HG03280 (cell line): ENCODE results near the gene SYT13.
"Not testable (repeated sequence)": the region's sequence is repeated elsewhere in the genome, so short reads cannot be mapped to it uniquely, and the experiment has no call there.

Experiments
- ATAC-seq: cut with Tn5 transposase; IDR thresholded peaks from one replicate; pipeline ENCODE4 v1.9.1; 2021; ENCODE audit warnings: mild to moderate bottlenecking, moderate library complexity; ENCODE audit not compliant: unreplicated experiment

Gene SYT13

GRCh38 chr11:45313171-45313865 lies 27.2 kb upstream of the SYT13 start:
- ATAC-seq = no peak

- ATAC-seq = no peak
Observed at GRCh38 chr11:45305874-45306623, 19.9 kb upstream of the SYT13 start.

DNA sequence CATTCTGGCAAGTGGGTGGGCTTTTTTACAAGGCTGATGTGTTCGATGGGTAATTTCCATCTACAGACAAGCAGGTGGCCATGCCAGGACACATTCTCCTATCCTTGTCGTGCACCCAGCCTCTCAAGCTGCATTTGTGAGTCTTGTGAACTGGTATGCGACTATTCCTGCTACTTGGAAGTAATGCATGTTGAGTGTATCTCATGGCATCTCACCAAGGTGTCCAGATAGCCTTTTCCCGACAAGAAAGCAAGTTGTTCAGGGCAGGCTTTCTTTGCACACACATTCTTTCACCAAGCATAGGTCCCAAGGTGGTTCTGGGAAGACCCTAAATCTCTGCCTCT lies 18.8 kb upstream of the SYT13 start:
- no peak for ATAC-seq

GRCh38 chr11:45304111-45304991 lies 18.2 kb upstream of the SYT13 start:
- peak; percentile 65 for ATAC-seq

DNA sequence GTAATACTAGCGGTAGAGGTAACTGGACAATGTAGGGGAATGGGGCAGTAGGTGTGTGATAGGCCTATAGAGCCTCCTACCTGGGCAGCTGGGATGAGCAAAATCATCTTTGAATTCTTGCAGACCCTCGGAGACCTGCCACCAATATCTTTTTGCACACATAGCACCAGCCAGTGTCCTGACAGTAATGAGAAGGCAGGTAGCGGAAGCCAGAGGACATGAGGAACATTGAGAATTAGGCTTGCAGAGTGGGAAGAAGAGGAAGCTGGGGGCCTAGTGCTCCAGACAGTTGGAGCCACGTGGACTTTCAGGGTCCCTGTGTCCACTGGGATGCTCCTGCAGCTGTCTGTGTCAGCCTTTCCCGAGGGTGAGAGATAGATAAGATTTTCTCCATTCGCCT lies 17.2 kb upstream of the SYT13 start:
- ATAC-seq = no peak

DNA sequence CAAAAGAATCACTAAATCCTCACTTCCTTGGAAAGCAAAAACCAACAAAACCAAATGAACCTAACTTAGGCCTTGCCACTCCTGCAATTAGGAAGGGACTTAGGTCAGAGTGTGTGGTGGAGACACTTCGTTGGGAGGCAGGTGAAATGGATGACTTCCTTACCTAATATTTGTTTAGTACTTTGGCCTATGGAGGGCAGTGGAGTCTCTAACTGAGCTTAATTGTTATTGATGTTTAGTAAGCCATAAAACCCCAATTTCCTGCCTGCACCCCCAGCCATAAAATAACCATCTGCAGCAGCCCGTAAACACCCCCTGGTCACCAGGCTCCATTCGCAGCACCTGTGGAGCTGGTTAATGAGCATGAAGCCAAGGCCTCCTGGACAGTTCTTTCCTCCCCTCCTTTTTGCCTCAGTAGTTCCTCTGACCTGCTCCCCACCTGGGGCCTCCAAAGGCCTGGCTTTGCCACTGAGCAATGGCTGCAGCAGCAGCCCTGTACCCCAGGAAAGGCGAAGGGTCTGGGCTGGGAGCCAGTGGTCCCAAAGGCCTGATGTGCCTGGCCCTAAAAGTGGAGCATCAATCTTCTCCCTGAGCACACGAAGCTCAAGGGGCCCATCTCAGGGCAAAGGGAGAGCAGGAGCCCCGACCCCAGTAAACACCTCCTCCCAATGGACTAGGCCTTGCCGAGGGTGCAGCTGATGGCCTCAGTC lies 15.6 kb upstream of the SYT13 start:
- no peak for ATAC-seq

DNA sequence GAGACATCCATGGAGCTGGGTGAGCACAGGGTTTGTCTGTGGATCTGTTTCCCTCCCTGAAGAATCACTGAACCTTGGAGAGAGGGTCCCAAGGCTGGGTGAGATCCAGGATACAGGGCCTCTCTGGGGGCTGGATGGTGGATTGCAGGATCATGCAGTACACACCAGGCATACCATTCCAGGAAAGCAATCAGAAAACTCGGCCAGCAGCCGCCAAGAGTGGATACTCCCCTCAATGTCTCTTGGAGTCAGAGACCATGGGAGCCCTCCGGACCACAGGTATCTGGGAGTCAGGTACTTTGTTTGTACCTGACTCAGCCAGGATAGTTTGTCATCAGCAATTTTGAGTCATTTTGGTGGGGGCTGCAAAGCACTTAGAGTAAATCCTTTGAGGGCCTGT lies 14.6 kb upstream of the SYT13 start:
- no peak for ATAC-seq

DNA sequence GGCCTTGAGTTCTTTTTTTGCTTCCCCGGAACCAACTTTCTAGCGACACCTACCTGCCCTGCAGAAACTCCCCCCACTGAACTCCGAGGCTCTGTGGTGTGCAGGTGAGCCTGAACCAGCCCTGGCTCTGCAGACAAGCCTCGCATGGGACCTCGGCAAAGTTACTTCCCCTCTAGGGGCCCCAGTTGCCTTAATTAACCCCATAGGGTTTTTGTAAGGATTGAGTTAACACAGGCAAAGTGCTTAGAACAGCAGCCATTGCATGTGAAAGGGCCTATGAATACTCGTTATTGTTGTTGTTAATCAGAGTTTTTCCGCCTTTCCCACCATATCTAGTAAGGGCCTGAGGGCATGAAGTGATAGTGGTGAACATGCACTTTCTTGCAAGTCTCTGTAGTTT lies 12.6 kb upstream of the SYT13 start:
- ATAC-seq = no peak

DNA sequence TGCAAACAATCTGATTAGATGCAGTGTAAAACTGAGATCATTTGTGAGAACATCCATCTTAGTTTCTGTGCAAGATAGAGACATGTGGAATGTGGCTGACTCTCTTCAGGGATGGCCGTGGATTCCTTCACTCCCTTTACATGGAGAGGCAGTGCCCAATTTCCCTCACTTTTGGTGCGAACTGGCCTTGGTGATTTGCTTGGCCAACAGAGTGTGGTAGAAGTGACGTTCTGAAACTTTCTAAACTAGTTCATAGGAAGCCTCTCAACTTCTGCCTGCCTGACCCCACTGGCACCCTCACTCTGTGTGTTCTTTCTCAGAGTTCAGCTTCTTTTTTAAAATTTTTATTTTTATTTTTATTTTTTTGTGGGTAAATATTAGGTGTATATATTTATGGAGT lies 9.9 kb upstream of the SYT13 start:
- no peak for ATAC-seq

- no peak for ATAC-seq
Observed at GRCh38 chr11:45294499-45294898, 8.4 kb upstream of the SYT13 start.

DNA sequence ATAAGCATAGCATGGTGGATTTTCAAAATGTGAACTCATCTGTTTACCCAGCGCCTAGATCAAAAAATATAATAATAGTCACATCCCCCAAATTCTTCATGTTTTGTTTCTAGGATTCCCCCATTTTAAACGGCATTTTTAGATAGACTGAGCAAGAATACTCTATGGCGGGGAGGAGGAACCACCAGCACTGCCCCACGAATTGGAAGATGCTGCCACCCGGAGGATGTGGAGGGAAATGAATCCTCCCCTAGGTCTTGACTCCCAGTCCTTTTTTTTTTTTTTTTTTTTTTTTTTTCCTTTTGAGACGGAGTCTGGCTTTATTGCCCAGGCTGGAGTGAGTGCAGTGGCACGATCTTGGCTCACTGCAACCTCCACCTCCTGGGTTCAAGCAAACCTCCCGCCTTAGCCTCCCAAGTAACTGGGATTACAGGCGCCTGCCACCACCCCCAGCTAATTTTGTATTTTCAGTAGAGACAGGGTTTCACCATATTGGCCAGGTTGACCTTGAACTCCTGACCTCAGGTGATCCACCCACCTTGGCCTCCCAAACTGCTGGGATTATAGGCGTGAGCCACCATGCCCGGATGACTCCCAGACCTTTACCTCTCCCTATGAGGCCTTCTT lies 7.5 kb upstream of the SYT13 start:
- ATAC-seq = not testable (repeated sequence)

- ATAC-seq = no peak
Observed at GRCh38 chr11:45290586-45290985, 4.4 kb upstream of the SYT13 start.

- ATAC-seq = no peak
Observed at GRCh38 chr11:45289369-45289768, 3.2 kb upstream of the SYT13 start.

GRCh38 chr11:45288339-45288738 lies 2.2 kb upstream of the SYT13 start:
- no peak for ATAC-seq

GRCh38 chr11:45287316-45287903 lies 1.3 kb upstream of the SYT13 start:
- no peak for ATAC-seq

DNA sequence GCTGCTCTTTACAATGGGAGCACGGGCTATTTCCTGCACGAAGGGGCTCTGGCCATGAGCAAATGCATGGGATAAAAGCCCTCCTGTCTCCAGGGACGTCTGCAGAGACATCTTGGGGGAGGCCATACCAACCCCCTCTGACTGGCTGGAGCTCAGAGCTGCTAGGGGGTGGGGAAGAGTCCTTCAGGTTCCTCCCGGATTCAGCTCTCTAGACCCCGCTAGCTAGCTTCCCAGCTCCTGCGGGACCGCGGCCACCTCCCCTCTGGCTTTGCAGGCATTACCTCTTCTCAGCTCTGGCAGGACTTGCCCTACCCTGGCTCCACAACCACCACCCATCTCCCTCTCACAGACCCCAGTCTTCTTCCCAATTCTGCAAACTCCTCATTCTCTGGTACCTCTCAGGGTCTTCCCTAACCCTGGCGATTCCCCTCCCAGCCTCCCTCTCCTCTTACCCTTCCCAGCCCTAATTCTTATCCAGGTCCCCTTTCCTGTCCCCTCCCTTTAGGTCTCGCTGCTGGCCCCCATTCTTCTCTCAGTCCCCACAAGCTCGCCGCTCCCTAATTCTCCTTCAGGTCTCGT lies 802 bp downstream of the SYT13 start:
- no peak for ATAC-seq

DNA sequence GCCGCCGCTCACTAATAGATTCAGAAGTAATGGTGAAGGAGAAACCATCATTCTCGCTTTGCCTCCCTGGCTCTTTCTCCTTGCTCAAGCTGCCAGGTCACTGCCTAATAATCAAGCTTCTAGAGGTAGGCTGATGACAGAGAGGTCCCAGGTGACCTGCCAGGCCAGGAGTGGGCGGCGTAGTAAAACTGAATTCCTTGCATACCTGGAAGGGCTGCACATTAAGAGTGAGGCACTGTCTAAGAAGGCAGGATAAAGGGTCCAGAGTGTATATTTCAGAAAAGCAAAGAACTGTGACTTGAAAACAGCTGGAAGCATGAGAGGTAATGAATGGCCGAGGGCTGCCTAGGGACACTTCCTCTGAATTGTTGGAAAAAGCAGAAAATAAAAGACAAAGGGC lies 4.1 kb downstream of the SYT13 start:
- ATAC-seq = no peak

GRCh38 chr11:45280449-45280848 lies 5.7 kb downstream of the SYT13 start:
- no peak for ATAC-seq

DNA sequence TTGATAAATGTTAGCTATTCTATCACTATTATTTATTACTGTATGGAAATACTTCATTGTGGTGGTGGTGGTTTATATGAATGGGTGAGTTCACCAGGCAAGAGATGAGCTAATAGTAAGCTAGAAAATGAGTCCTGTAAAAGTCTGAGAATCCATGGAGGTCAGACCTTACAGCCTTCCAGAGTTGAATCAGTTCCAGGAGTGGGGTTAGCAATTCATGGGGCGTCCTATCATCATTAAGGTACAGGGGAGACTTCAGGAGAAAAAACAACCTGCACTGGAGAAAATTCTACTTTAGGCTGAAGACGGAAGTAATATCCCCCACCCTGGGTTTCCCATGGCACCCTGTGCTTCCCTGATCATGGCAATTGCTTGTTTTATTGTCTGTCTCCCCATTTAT lies 6.5 kb downstream of the SYT13 start:
- ATAC-seq = no peak

GRCh38 chr11:45278714-45279113 lies 7.4 kb downstream of the SYT13 start:
- no peak for ATAC-seq
